Stimulated activated CD8-positive, alpha-beta memory T cell treated with anti-CD3 and anti-CD28 coated beads, Interleukin-7, amount 100 ng/mL, for 24 hours (primary cell): ENCODE results near the gene DPF1.

Experiments used
- DNase-seq: peaks from one replicate; pipeline ENCODE4 v3.0.0-alpha.2; 2020; ENCODE audit warnings: low read depth

Gene DPF1

DNA sequence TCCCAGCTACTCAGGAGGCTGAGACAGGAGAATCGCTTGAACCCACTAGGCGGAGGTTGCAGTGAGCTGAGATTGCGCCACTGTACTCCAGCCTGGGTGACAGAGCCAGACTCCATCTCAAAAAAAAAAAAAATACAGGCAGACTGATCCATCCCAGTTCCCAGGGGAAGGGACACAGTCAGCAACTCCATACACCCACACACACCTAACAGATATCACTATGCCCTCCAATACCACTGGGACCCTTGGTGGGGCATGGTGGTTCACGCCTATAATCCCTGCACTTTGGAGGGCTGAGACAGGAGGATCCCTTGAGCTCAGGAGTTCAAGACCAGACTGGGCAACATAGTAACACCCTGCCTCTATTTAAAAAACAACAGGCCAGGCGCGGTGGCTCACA lies 2.6 kb downstream of the DPF1 start:
- DNase-seq: no peak

DNA sequence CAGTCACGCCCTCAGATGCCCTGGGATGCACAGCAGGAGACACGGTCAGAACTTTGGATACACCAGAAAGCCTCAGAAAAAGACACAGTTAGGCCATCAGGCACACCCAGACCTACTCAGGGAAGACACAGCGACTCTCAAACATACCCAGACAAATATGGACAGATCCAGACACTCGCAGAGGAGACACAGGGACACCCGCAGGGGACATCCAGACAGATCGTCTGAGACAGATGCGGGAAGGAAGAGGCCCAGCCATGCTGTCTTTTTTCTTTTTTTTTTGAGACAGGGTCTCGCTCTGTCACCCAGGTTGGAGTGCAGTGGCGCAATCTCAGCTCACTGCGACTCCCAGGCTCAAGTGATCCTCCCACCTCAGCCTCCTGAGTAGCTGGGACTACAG lies 4.8 kb downstream of the DPF1 start:
- no peak for DNase-seq

DNA sequence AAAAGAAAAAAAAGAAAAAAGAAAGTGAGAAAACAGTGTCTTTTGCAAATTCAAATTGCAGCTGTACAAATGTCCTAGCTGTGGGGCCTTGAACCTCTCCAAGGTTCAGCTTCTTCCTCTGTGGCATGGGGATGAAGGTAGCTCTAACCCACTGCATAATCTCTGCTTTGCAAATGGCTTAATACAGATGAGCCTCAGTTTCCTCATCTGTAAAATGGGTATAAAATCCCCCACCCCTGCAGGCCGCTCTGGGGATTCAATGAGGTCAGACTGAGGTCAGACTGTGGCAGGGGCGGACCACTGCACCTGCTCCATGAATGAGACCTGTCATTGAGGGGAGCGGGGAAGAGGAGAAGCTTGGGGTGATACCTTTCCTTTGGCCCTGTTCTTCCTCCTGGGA lies 5.8 kb downstream of the DPF1 start:
- DNase-seq: no peak

DNA sequence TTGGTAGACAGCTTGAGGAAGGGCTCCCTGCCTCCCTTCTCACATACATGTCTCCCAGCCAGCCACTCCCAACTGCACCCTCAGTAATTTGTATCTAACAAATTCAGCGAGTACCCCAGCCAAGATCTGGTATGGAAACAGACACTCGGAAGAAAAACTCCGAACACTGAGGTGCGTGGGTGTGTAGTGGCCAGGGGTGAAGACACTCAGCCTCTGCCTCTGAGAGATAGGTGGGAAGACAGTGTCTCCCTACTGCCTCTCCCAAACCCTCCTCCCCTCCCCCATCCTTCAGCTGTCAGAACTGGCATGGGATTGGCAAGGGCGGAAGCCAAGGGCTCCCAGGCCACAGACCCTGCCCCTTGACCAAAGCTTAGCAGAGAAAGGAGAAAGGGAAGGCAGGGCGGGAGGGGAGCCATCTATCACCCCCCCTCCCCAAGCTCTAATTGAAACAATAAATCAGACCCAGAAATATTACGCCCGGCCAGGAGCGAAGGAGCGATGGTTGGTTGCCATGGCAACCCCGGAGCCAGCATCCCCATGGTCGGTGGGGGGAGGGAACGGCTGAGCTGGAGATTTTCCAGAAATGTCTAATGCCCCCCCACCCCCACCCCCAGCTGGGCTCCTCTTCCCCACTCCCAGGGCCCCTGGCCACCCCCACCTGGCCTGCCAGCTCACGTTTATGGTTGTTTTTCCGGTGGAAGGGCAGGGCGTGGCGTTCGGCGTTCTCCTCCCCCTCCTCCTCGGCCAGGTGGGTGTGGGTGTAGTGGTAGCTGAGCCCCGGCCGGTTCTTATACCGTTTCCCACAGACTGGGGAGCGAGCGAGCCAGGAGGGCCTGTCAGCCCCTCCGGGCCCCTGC lies 7.0 kb downstream of the DPF1 start:
- no peak for DNase-seq

DNA sequence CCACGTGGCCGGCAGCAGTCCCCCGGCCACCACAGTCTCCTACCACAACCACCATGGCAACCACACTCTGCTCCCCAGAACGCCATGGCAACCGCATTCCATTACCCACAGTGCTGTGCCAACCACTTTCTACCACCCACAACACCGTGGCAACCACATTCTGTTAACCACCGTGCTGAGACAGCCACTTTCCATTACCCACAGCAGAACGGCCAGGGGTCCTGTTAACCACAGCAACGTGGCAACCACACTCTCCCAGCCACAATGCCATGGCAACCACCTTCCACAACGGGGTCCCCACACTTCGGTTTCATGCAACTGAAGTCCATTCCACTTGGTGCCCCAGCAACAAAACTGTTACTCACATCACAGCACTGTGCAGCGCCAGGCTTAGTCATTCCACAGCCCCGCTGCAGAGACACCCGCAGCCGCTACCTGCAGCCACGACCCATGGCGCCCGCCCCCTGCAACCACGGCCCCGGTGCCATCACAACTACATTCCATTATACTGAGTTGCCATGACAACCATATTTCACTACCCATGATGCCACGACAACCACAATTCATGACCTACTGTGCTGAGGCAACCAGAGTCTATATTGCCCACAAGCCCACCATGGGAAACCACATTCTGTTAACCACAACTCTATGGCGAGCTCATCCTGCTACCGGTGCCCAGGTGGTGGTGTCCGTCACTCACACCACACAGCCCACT lies 10.0 kb downstream of the DPF1 start:
- peak; percentile 42 for DNase-seq

DNA sequence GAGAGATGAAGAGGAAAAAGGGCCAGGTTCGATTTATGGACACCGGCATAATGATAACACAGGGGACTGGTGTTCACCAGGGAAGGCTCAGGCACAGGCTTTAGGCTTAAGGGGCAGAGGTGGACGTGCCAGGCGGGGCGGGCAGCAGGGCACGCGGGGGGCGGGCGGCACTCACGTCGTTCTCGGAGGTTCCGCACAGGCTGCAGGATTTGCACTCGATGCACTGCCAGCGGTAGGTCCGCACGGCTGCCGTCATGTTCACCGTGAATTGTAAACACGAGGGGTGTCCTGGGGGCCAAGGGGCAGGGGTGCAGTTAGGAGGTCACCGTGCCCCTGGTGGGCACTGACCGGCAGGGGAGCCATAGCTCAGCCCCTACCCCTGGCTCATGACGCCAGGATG lies 10.6 kb downstream of the DPF1 start:
- no peak for DNase-seq

DNA sequence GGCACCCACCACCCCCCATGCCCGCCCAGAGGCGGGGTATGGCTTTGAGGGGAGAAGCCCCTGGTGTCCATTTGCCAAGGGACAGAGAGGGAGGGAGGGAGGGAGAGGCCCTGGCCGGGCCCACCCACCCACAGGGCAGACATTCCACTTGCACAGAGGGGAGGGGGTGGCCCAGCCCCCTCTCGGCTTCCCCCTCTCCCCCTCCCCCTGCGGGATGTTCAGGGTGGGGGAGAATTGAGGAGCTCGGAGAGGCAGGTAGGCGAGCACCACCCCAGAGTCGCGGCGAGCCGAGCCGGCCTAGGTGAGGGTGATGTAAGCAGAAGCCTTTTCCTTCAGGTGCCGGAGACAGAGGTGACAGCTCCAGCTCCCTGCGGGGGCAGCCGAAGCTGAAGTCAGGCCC lies 12.3 kb downstream of the DPF1 start:
- no peak for DNase-seq

DNA sequence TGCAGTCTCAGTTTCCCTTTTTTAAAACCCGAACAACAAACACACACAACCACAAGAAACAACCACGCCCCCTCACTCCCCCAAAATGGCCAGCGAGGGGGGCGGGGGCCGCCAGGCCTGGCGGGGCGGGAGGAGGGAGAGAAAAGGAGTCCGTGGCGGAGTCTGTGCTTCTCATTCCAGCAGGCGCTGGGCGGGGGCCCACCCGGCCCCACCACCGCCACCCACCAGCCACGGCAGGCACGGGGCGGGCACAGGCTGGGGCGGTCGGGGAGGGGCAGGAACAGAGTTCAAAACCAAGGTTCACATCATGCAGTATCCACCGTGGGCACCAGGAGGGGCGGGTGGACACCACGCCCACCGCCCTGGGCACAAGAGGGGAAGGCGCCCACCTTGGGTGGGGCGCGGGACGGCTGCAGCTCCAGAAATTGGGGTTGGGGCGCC lies 12.9 kb downstream of the DPF1 start:
- DNase-seq: no peak

DNA sequence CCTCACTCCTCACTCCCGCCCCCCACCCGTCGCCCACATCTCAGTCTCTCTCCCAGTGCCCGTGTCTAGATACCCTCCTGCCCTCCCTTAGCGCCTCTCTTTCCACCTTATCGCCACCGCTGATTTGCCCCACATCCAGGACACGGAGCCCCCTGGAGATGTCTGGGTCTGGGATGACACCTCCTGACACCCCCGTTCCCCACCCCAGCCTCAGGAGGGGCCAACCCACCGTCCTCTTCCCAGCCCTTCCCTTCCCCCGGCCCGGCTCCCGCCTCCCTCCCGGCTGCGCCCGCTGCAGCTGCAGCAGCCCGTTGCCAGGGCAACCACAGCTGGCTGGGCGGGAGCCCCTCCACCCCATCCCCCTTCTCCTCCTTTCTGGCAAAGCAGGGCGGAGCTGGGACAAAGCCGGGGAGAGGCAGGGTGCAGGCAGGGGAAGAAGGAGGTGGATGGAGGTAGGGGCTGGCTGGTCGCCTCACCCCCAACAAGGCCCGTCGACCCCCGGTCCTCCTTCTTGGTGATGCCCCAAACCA lies 13.5 kb downstream of the DPF1 start:
- DNase-seq: no peak

DNA sequence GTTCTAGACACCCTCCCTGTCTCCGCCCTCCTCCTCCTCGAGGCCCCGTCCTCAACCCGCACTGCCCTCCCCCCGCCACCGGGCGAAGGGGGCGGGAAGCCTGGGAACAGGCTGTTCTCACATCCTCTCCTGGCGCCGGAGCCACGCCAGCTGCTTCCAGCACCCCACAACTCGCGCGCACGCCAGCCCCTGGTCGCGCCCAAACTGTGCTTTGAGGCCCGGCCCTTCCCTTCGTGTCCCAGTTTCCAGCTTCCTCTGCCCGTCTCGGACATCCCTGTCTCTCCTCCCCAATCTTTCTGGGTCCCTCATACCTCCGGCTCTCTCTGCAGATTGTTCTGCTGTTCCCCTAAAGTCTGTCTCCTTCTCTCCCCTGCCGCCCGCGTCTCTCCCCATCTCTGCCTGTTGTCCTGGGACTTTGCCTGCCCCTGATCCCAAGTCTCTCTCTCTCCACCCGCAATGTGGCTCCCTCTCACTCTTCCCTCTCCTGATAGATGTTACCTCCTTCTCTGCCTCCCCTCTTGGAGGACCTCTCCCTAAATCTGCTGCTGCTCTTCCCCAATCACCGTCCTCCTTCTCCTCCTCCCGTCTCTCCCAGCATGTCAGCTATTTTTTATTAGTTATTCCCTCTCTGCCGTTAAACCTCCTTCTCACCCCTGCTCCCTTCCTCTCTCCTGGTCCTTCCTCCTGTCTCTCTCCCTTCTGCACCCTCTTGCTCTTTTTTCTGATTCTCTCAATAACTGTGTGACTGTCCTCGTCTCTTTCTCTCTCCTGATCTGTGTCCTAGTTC lies 14.2 kb downstream of the DPF1 start:
- no peak for DNase-seq

DNA sequence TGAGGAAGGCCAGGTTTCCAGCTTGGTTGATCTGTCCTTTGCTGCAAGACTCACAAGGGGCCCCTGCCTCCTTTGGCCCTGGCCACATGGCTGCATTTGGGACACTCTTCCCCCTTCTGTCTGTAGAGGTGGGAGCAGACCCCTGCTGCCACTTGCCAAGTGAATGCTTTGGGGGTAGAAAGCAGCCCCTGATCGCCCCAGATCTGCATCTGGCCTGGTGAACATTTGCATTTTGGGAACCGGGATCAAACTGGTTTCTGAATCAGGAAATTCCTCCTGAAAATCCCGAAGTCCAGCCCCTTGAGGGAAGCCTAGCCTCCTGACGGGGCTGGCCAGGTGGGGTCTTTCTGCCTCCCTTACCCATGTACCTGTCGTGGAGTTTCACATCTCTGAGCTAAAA lies 14.9 kb downstream of the DPF1 start:
- no peak for DNase-seq

DNA sequence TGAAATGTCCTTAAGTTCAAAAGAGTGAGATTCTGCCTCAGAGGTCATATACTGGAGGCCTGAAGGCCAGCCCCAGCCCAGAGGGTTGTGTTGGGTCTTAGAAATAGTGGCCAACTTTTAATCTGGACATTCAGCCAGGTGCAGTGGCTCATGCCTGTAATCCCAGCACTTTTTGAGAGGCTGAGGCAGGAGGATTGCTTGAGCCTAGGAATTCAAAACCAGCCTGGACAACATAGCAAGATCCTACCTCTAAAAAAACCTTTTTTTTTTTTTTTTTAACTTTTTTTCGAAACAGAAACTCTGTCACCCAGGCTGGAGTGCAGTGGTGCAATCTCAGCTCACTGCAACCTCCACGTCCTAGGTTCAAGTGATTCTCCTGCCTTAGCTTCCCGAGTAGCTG lies 15.5 kb downstream of the DPF1 start:
- DNase-seq: no peak

DNA sequence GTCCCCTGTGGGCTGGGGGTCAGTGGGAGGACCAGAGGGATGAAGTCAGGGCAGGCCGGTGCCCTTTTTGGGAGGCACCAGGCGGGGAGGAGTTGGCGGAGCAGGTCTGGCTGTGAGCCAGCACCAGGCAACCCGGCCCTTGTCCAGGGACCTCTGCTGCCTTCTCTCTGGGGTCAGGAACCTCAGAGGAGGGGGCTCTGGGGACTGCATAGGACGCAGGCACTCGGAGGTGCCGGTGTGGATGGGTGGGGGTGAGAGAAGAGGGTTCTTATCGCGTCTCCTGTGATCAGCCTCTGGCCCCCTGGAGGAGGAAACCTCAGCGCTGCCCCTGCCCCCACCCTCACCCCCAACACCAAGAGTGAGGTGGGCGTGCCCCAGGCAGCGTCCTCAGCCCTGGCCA lies 16.5 kb downstream of the DPF1 start:
- no peak for DNase-seq

DNA sequence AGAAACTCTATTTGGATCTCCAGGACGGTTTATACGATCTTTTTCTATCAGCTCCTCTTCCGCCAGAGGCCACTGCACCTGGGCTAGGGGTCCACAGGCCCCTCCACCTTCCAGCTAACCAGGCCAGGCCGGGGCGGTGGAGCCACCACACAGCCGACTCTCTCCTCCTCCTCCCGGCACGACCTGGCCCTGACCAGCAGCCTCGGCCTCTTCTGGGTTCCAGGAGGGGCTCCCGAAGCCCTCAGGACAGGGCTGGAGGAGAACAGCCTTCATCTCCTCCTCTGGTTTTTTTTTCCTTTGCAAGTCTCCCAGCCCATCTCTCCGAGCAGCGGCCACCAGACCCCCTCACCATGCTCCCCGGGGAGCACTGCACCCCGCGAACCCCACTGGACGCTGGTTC lies 17.1 kb downstream of the DPF1 start:
- no peak for DNase-seq

DNA sequence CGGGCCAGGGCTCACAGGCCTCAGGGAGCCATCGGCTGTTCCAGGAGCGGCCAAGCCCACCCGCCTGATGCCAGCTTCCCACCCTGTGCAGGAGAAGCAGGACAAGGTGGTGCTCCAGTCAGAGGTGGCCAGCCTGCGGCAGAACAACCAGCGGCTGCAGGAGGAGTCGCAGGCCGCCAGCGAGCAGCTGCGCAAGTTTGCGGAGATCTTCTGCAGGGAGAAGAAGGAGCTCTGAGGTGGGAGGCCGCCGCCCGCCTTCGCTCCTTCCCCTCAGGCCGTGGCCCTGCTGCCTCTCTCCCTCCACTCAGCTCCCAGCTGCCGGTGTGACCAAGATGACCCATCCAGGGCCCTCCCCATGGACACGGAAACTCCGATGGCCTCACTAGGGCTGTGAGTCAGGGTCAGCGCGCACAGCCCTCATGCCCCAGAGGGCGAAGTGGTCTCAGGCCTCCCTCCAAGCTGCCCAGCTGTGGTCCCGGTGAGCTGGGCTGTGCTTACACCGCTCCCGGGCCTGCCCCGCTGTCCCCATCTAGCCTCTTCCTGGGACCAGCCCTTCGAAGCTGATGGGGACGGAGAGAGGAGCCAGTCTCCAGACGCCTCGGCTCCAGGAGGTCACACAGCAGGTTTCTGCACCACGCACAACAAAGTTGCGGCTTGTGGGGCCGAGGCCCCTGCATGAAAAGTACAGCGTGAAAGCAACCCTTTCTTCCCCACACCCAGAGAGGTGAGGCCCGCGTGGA lies 17.8 kb downstream of the DPF1 start:
- DNase-seq: no peak

DNA sequence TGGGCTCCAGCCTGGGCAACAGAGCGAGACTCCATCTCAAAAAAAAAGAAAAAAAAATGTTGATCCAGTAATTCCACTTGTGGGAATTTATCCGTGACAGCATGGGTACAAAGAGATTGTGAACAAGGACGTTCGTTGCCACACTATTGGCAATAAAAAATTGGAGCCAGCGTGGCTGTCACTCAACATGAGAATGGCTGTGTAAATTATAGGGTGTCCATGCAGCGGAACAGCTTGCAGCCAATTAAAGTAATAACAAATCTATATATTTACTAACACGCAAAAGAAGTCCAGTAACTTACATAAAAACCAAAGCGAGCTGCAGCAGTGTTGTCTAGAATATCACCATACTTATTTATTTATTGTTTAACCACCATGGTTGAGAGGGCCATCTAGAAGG lies 19.3 kb downstream of the DPF1 start:
- DNase-seq: no peak

DNA sequence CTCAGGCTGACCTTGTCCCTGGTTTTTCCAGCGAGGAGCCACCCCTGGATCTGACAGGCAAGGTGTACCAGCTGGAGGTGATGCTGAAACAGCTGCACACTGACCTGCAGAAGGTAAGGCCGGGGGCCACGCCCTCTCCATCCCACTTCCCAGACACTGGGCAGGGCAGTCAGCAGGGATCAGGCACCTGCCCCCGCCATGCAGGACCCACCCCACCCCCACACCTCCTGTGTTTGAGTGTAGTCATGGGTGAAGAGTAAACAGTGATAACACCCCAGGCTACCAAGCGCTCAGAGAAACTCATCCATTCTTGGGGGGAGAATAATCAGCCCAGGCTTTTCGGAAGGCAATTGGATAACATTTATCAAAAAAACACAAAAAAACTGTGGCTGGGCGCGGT lies 19.9 kb downstream of the DPF1 start:
- DNase-seq: no peak

DNA sequence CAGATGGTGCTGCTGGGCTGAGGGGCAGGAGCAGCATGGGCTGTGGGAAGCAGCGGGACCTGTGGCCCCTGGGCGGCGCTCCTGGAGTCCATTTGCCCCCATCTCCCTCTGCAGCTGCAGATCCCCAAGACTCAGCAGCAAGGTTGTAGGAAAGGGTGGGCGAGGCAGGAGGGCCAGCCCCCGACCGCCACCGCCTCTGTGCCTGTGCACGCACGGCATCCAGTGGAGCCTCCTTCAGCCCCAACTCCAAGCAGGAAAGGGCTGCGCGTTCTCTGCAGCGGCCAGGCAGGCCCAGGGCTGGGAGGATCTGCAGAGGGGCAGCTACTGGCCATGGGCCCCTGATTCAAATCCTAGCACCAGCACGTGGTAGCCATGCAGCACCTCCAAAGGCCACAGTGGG lies 20.8 kb downstream of the DPF1 start:
- DNase-seq: no peak

DNA sequence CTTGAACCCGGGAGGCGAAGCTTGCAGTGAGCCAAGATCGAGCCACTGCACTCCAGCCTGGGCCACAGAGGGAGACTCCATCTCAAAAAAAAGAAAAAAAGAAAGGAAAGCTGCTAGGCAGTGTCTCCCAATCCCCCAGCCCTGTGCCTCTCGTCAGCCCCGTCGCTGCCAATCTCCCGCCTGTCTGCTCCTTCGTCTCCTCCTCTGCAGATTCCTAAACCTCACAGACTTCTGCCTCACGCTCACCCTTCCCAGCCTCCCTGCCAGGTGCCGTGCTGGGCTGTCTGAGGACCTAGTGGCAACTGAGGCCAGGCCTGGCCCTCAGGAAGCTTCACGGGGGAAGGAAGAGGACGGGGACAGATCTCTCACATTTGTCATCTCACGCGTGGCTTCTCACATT lies 21.5 kb downstream of the DPF1 start:
- no peak for DNase-seq

DNA sequence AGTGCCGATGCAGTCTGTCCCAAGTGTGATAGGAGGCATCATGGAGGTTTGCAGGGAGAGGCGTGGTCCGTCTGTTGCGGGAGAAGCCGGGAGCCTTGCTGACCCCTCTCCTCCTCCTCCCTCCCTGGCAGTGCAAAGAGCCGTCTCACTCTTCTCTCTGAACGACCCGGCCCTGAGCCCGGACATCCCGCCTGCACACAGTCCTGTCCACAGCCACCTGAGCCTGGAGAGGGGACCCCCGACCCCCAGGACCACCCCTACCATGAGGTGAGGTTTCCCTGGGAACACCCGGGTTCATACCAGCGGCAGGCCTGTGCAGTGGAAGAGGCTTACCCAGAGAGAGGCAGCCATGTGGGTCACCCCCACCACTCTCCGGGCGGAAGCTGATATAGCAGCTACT lies 22.3 kb downstream of the DPF1 start:
- DNase-seq: no peak

DNA sequence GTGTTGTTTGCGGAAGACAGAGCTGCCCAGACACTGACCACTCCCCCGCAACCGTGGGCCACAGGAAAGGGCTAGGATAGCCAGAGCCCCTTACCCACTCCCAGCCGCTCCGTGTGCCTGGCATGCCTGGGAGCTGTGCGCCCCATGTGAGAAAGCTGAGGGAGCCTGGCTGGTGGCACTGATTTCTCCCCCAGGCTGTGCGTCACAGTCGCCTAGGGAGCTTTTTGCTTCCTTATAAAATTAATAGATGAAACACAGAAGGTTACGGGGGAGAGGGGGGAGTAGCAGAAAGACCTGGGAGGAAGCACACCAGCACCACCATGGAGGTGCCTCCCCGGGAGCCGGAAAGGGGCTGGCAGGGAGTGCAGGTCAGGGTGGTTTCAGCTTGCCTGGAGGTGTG lies 24.7 kb downstream of the DPF1 start:
- DNase-seq: no peak
